ENCODE measurements around the gene GPAM.

GRCh38 chr10:112184052-112184371 lies 447 bp upstream of the GPAM start:
- TF ChIP-seq ZNF121 (CRISPR knock-in tag; conservative IDR thresholded peaks at IDR 0.05) (no peak), NFE2 (IDR thresholded peaks at IDR 0.05; ENCODE audit: low read depth) (no peak), MXI1 (IDR thresholded peaks at IDR 0.05; ENCODE audit: low read depth, low read length) (no peak), CTCF (IDR thresholded peaks at IDR 0.05 in 2 of 3, conservative IDR thresholded peaks at IDR 0.05 in 1 of 3; ENCODE audit: insufficient read depth in 2 of 3, low read depth in 1 of 3, low read length in 3 of 3) (no peak), ATF2 (CRISPR knock-in tag; IDR thresholded peaks at IDR 0.05) (no peak), FOXP1 (CRISPR knock-in tag; IDR thresholded peaks at IDR 0.05) (no peak), RAD51 (IDR thresholded peaks at IDR 0.05; ENCODE audit: borderline replicate concordance, low read depth) (no peak), HBP1 (CRISPR knock-in tag; IDR thresholded peaks at IDR 0.05) (no peak)

Data from K562 (cell line).